Astrocyte (in vitro differentiated cells and primary cell): ENCODE results near the gene QRFP.

Source experiments
- EZH2 ChIP-seq: IDR thresholded peaks from 2 replicates; pipeline ENCODE4 v1.6.1; 2012; ENCODE audit warnings: mild to moderate bottlenecking, low read length, inconsistent platforms; ENCODE audit not compliant: insufficient read depth
- TF ChIP-seq, protein P1 (sequence below): IDR thresholded peaks from 2 replicates; pipeline ENCODE4 v1.5.1; 2011; ENCODE audit warnings: low read depth, mild to moderate bottlenecking, inconsistent platforms, low read length, moderate library complexity; ENCODE audit not compliant: insufficient read depth

DNA sequence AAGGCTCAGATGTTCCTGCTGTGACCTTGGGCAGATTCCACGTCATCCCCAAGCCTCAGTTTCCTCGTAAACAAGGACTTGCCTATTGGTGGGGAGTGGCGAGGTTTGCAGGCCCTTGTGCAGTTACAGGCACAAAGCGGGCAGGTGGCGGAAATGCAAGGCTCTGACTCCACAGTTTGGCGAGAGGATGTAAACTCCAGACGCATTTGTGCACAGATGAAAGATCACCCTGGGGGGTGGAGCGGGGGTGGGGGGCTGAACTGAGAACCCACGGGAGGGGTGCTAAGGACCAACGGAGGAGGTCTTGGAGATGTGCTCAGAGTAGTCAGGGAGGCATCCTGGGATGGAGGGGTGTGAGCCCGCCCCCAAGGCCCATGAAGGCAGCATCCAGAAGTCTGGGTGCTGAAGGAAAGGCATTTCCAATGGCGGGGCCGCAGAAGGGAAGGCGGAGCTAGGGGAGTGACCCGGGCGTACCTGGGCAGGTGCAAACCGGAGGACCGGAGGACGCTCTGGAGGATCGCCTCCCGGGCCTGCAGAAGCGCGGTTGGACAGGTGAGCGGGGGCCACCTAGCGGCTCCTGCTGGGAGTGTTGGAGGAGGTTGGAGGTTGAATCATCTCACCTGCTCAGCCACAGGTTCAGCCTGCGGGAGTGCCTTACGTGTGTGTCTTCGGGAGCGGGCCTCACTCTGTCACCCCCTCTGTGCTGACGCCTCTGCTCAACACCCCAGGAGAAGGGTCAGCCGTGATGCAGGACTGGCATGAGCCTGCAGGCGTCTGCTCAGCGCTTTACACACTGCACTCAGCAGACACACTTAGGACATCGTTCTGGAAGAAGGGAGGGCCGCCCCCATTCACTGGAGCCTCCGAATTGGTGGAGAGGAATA, 44.3 kb upstream of the QRFP start:
- TF ChIP-seq, protein P1, sequence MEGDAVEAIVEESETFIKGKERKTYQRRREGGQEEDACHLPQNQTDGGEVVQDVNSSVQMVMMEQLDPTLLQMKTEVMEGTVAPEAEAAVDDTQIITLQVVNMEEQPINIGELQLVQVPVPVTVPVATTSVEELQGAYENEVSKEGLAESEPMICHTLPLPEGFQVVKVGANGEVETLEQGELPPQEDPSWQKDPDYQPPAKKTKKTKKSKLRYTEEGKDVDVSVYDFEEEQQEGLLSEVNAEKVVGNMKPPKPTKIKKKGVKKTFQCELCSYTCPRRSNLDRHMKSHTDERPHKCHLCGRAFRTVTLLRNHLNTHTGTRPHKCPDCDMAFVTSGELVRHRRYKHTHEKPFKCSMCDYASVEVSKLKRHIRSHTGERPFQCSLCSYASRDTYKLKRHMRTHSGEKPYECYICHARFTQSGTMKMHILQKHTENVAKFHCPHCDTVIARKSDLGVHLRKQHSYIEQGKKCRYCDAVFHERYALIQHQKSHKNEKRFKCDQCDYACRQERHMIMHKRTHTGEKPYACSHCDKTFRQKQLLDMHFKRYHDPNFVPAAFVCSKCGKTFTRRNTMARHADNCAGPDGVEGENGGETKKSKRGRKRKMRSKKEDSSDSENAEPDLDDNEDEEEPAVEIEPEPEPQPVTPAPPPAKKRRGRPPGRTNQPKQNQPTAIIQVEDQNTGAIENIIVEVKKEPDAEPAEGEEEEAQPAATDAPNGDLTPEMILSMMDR = peak; percentile 63
- no peak for TF ChIP-seq EZH2
